HepG2 (cell line): Measurements from ENCODE around the gene SRSF1. TPM values are rescaled to one million over a fixed set of nuclear protein-coding genes. Genes with fewer than 3 reads are reported as not detected.

Experiments
- KAT8 ChIP-seq: IDR thresholded peaks from 2 replicates; pipeline ENCODE4 v1.6.1; 2016; ENCODE audit warnings: missing genetic modification reagents, missing compliant biosample characterization
- KMT2A ChIP-seq: sonication (generic); formaldehyde crosslinking; IDR thresholded peaks from 2 replicates; pipeline ENCODE4 v1.4.0; 2020; ENCODE audit warnings: missing genetic modification reagents
- MTF1 ChIP-seq: sonication (generic); formaldehyde crosslinking; IDR thresholded peaks from 2 replicates; pipeline ENCODE4 v1.5.0; 2020; ENCODE audit warnings: missing genetic modification reagents
- NCOA5 ChIP-seq: sonication (generic); formaldehyde crosslinking; IDR thresholded peaks from 2 replicates; pipeline ENCODE4 v1.4.0; 2020; ENCODE audit warnings: missing genetic modification reagents
- SP140L ChIP-seq: sonication (generic); formaldehyde crosslinking; IDR thresholded peaks from 2 replicates; pipeline ENCODE4 v1.4.0; 2020; ENCODE audit warnings: missing genetic modification reagents, borderline replicate concordance
- SP5 ChIP-seq: IDR thresholded peaks from 2 replicates; pipeline ENCODE4 v1.6.1; 2016; ENCODE audit warnings: low read depth, borderline replicate concordance
- SRSF1 ChIP-seq: fragments of 200-400 bp; formaldehyde crosslinking; optimal IDR thresholded peaks from 2 replicates; pipeline ENCODE3; 2017; ENCODE audit warnings: mild to moderate bottlenecking, low read depth, low read length, moderate library complexity
- U2AF2 ChIP-seq: fragments of 200-400 bp; formaldehyde crosslinking; IDR thresholded peaks from 2 replicates; pipeline ENCODE4 v1.6.1; 2017; ENCODE audit warnings: low read depth, mild to moderate bottlenecking, low read length
- ZBTB38 ChIP-seq: sonication (generic); formaldehyde crosslinking; IDR thresholded peaks from 2 replicates; pipeline ENCODE4 v1.5.1; 2020; ENCODE audit warnings: mild to moderate bottlenecking, missing genetic modification reagents
- ZC3H13 ChIP-seq: sonication (generic); formaldehyde crosslinking; IDR thresholded peaks from 2 replicates; pipeline ENCODE4 v1.8.1; 2023; ENCODE audit warnings: mild to moderate bottlenecking, missing genetic modification reagents, moderate library complexity
- ZNF367 ChIP-seq: sonication (generic); formaldehyde crosslinking; IDR thresholded peaks from 2 replicates; pipeline ENCODE4 v1.4.0; 2020; ENCODE audit warnings: missing genetic modification reagents, borderline replicate concordance
- ZNF446 ChIP-seq: sonication (generic); formaldehyde crosslinking; IDR thresholded peaks from 2 replicates; pipeline ENCODE4 v1.5.0; 2020; ENCODE audit warnings: mild to moderate bottlenecking, missing genetic modification reagents
- ZNF619 ChIP-seq: sonication (generic); formaldehyde crosslinking; IDR thresholded peaks from 2 replicates; pipeline ENCODE4 v1.4.0; 2020; ENCODE audit warnings: mild to moderate bottlenecking, missing genetic modification reagents
- ZNF629 ChIP-seq: sonication (generic); formaldehyde crosslinking; conservative IDR thresholded peaks from 2 replicates; pipeline ENCODE4 v1.5.0; 2020; ENCODE audit warnings: missing genetic modification reagents
- ZNF652 ChIP-seq: IDR thresholded peaks from 2 replicates; pipeline ENCODE4 v1.6.1; 2016; ENCODE audit warnings: low read depth, borderline replicate concordance
- polyA plus RNA-seq, 8 experiments: library from polyadenylated mRNA; depleted of rRNA in 3 of 8; stranded (reverse) in 7 of 8; unstranded in 1 of 8; fragments of >200 nt; fragmentation: Illumina TruSeq in 4 of 8; extraction: Trizol in 4 of 8; gene quantifications; 2 replicates each; pipeline versions ENCODE4 v1.2.1 to v1.2.3, GENCODE V29; 2011 to 2016; ENCODE audit warnings: low read depth in 4 of 8, missing spikeins in 1 of 8, mixed read lengths in 1 of 8; ENCODE audit not compliant: insufficient read depth in 1 of 8
- total RNA-seq, 5 experiments: library from RNA; depleted of rRNA; stranded (reverse); fragments of >200 nt; fragmentation: Illumina TruSeq; extraction: Trizol; gene quantifications; 2 replicates each; pipeline ENCODE4 v1.2.3, GENCODE V29; 2016; ENCODE audit warnings: low read depth in 1 of 5
- TF ChIP-seq, protein P1 (sequence below): sonication (generic); formaldehyde crosslinking; IDR thresholded peaks from 2 replicates; pipeline ENCODE4 v1.4.0; 2020; ENCODE audit warnings: missing genetic modification reagents
- TF ChIP-seq, protein P2 (sequence below): sonication (generic); formaldehyde crosslinking; IDR thresholded peaks from 2 replicates; pipeline ENCODE4 v1.4.0; 2020; ENCODE audit warnings: missing genetic modification reagents
- TF ChIP-seq, protein P3 (sequence below): sonication (generic); formaldehyde crosslinking; IDR thresholded peaks from 2 replicates; pipeline ENCODE4 v1.4.0; 2020; ENCODE audit warnings: missing genetic modification reagents, borderline replicate concordance
- TF ChIP-seq, protein P4 (sequence below): IDR thresholded peaks from 2 replicates; pipeline ENCODE4 v1.6.1; 2016; ENCODE audit warnings: missing genetic modification reagents, missing compliant biosample characterization
- TF ChIP-seq, protein P5 (sequence below): sonication (generic); formaldehyde crosslinking; IDR thresholded peaks from 2 replicates; pipeline ENCODE4 v1.8.0; 2022; ENCODE audit warnings: mild to moderate bottlenecking, missing genetic modification reagents, moderate library complexity
- TF ChIP-seq, protein P6 (sequence below): sonication (generic); formaldehyde crosslinking; IDR thresholded peaks from 2 replicates; pipeline ENCODE4 v1.5.1; 2020; ENCODE audit warnings: missing genetic modification reagents, mild to moderate bottlenecking, borderline replicate concordance

The SRSF1 gene
- total and polyA plus RNA-seq, 2 of the 13 experiments (the other 11 are each of a cell fraction or from before 2014, with no cell fraction given): 142 to 445 TPM

DNA sequence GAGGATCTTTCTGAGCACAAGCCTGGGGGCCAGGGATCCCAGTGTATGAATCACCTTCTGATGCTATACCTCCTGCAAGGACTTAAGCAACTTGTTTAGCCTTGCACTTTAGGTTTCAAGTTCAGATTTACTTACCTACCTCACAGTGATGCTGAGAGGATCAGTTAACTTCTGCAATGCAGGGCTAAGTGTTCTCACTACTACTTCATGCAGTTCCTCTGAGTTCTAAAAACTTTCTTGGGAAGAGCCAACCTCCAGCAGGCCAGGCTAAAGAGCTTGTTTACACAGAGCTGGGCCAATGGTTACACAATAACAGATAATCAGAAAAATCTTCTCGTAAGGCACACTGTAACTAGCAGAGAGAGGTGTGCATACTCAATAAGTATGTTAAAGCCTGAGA, 32.0 kb downstream of the SRSF1 start (continued):
- no peak for TF ChIP-seq NCOA5 (CRISPR knock-in tag)
- TF ChIP-seq, protein P1, sequence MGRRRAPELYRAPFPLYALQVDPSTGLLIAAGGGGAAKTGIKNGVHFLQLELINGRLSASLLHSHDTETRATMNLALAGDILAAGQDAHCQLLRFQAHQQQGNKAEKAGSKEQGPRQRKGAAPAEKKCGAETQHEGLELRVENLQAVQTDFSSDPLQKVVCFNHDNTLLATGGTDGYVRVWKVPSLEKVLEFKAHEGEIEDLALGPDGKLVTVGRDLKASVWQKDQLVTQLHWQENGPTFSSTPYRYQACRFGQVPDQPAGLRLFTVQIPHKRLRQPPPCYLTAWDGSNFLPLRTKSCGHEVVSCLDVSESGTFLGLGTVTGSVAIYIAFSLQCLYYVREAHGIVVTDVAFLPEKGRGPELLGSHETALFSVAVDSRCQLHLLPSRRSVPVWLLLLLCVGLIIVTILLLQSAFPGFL (CRISPR knock-in tag): no peak
- no peak for TF ChIP-seq ZNF367 (CRISPR knock-in tag)
- TF ChIP-seq, protein P2, sequence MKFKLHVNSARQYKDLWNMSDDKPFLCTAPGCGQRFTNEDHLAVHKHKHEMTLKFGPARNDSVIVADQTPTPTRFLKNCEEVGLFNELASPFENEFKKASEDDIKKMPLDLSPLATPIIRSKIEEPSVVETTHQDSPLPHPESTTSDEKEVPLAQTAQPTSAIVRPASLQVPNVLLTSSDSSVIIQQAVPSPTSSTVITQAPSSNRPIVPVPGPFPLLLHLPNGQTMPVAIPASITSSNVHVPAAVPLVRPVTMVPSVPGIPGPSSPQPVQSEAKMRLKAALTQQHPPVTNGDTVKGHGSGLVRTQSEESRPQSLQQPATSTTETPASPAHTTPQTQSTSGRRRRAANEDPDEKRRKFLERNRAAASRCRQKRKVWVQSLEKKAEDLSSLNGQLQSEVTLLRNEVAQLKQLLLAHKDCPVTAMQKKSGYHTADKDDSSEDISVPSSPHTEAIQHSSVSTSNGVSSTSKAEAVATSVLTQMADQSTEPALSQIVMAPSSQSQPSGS: peak; percentile 41; the same call in 1 of the 2 replicates
- TF ChIP-seq ZNF652: peak; percentile 39; the same call in 1 of the 2 replicates
- TF ChIP-seq SP140L (CRISPR knock-in tag): peak; percentile 85; the same call in 1 of the 2 replicates
- peak; percentile 57; the same call in 1 of the 2 replicates for TF ChIP-seq KMT2A
- TF ChIP-seq SP5: 0 out of 2 replicates have a peak, but pooled peaks have one; percentile 18
- TF ChIP-seq, protein P3, sequence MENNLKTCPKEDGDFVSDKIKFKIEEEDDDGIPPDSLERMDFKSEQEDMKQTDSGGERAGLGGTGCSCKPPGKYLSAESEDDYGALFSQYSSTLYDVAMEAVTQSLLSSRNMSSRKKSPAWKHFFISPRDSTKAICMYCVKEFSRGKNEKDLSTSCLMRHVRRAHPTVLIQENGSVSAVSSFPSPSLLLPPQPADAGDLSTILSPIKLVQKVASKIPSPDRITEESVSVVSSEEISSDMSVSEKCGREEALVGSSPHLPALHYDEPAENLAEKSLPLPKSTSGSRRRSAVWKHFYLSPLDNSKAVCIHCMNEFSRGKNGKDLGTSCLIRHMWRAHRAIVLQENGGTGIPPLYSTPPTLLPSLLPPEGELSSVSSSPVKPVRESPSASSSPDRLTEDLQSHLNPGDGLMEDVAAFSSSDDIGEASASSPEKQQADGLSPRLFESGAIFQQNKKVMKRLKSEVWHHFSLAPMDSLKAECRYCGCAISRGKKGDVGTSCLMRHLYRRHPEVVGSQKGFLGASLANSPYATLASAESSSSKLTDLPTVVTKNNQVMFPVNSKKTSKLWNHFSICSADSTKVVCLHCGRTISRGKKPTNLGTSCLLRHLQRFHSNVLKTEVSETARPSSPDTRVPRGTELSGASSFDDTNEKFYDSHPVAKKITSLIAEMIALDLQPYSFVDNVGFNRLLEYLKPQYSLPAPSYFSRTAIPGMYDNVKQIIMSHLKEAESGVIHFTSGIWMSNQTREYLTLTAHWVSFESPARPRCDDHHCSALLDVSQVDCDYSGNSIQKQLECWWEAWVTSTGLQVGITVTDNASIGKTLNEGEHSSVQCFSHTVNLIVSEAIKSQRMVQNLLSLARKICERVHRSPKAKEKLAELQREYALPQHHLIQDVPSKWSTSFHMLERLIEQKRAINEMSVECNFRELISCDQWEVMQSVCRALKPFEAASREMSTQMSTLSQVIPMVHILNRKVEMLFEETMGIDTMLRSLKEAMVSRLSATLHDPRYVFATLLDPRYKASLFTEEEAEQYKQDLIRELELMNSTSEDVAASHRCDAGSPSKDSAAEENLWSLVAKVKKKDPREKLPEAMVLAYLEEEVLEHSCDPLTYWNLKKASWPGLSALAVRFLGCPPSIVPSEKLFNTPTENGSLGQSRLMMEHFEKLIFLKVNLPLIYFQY: 0 out of 2 replicates have a peak, but pooled peaks have one; percentile 64
- TF ChIP-seq, protein P4, sequence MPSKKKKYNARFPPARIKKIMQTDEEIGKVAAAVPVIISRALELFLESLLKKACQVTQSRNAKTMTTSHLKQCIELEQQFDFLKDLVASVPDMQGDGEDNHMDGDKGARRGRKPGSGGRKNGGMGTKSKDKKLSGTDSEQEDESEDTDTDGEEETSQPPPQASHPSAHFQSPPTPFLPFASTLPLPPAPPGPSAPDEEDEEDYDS (CRISPR knock-in tag): peak; percentile 69
- no peak for TF ChIP-seq U2AF2
- no peak for TF ChIP-seq SRSF1
- no peak for TF ChIP-seq ZNF619 (CRISPR knock-in tag)
- TF ChIP-seq ZC3H13 (CRISPR knock-in tag): no peak
- TF ChIP-seq, protein P5, sequence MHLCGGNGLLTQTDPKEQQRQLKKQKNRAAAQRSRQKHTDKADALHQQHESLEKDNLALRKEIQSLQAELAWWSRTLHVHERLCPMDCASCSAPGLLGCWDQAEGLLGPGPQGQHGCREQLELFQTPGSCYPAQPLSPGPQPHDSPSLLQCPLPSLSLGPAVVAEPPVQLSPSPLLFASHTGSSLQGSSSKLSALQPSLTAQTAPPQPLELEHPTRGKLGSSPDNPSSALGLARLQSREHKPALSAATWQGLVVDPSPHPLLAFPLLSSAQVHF (CRISPR knock-in tag): no peak
- TF ChIP-seq KAT8 (CRISPR knock-in tag): peak; percentile 36; the same call in 1 of the 2 replicates
- no peak for TF ChIP-seq ZNF446 (CRISPR knock-in tag)
- TF ChIP-seq ZNF629 (CRISPR knock-in tag): no peak
- TF ChIP-seq, protein P6, sequence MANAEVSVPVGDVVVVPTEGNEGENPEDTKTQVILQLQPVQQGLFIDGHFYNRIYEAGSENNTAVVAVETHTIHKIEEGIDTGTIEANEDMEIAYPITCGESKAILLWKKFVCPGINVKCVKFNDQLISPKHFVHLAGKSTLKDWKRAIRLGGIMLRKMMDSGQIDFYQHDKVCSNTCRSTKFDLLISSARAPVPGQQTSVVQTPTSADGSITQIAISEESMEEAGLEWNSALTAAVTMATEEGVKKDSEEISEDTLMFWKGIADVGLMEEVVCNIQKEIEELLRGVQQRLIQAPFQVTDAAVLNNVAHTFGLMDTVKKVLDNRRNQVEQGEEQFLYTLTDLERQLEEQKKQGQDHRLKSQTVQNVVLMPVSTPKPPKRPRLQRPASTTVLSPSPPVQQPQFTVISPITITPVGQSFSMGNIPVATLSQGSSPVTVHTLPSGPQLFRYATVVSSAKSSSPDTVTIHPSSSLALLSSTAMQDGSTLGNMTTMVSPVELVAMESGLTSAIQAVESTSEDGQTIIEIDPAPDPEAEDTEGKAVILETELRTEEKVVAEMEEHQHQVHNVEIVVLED (CRISPR knock-in tag): peak; percentile 44; the same call in 1 of the 2 replicates
- TF ChIP-seq MTF1 (CRISPR knock-in tag): no peak
- no peak for TF ChIP-seq ZBTB38 (CRISPR knock-in tag)
